ENCODE measurements around the gene TTC22.

- no peak for TF ChIP-seq CTCF (IDR thresholded peaks at IDR 0.05; ENCODE audit: poor library complexity)
- no peak for TF ChIP-seq EZH2 (IDR thresholded peaks at IDR 0.05; ENCODE audit: borderline replicate concordance)
- TF ChIP-seq EZH2phosphoT487 (IDR thresholded peaks at IDR 0.05; ENCODE audit: low read depth, severe bottlenecking, unreplicated experiment) = no peak
Measured at GRCh38 chr1:54837002-54837853, 36.1 kb upstream of the TTC22 start.

Measured in hepatocyte (in vitro differentiated cells).